T-helper 2 cell treated with Interferon-gamma antibody and Interleukin-4, amounts not matched to agents 5 μg/mL and 100 μg/mL, for 36 hours (primary cell): ENCODE results near the gene TMEM52.

Source experiments
- DNase-seq: peaks from one replicate; pipeline ENCODE4 v3.0.0; 2021; ENCODE audit warnings: low spot score
- H3K27ac Mint-ChIP-seq: one replicate; pipeline ENCODE4 v1.8.0; 2021; ENCODE audit warnings: mild to moderate bottlenecking, mixed read lengths
- H3K27me3 Mint-ChIP-seq: one replicate; pipeline ENCODE4 v1.8.0; 2021; ENCODE audit warnings: low read depth, mixed read lengths
- H3K36me3 Mint-ChIP-seq: one replicate; pipeline ENCODE4 v1.8.0; 2021; ENCODE audit warnings: low read depth, mixed read lengths
- H3K4me1 Mint-ChIP-seq: one replicate; pipeline ENCODE4 v1.8.0; 2021; ENCODE audit warnings: low read depth, mixed read lengths
- H3K4me3 Mint-ChIP-seq: one replicate; pipeline ENCODE4 v1.8.0; 2022; ENCODE audit warnings: mild to moderate bottlenecking, moderate library complexity, mixed read lengths
- H3K9me3 Mint-ChIP-seq: one replicate; pipeline ENCODE4 v1.8.0; 2021; ENCODE audit warnings: mixed read lengths

TMEM52 gene

DNA sequence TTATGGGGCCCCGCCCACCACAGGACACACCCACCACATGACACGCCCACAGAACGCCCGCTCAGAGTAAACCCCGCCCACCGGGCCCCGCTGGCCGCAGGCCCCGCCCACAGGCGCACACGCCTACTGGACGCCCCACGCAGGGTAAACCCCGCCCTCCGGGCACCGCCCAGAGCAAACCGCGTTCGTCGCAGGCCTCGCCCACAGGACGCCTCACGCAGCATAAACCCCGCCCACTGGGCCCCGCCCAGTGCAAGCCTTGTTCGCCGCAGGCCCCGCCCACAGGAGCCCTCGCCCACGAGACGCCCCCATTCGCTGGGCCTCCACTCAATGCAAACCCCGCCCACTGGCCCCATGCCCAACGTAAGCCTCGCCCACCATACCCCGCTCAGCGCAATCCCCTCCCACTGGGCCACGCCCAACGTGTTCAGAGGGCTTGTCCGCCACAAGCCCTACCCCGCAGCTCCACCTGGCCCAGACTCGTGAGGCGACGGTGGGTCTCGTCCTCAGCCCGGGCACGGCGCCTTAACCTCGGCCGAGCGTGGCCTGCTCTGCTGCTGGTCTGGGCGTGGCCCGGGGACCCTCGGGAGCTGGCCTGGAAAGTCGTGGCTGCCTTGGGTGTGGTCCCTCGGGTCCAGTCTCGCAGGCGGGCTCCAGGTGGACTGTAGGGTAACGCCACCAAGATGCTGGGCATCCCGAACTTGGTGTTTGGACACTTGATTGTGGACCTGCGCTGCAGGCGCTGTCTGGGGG lies 401 bp upstream of the TMEM52 start:
- H3K27ac Mint-ChIP-seq, result peak overlapping the region; percentile 71
- peaks cover 3% of the 10 kb centered on the region for H3K4me1 Mint-ChIP-seq
- H3K4me3 Mint-ChIP-seq, result peak overlapping the region; percentile 63
- no peaks in the 10 kb centered on the region for H3K9me3 Mint-ChIP-seq
- DNase-seq, result peak; percentile 96
- peaks cover 6% of the 10 kb centered on the region for H3K27me3 Mint-ChIP-seq
- no peaks in the 10 kb centered on the region for H3K36me3 Mint-ChIP-seq

DNA sequence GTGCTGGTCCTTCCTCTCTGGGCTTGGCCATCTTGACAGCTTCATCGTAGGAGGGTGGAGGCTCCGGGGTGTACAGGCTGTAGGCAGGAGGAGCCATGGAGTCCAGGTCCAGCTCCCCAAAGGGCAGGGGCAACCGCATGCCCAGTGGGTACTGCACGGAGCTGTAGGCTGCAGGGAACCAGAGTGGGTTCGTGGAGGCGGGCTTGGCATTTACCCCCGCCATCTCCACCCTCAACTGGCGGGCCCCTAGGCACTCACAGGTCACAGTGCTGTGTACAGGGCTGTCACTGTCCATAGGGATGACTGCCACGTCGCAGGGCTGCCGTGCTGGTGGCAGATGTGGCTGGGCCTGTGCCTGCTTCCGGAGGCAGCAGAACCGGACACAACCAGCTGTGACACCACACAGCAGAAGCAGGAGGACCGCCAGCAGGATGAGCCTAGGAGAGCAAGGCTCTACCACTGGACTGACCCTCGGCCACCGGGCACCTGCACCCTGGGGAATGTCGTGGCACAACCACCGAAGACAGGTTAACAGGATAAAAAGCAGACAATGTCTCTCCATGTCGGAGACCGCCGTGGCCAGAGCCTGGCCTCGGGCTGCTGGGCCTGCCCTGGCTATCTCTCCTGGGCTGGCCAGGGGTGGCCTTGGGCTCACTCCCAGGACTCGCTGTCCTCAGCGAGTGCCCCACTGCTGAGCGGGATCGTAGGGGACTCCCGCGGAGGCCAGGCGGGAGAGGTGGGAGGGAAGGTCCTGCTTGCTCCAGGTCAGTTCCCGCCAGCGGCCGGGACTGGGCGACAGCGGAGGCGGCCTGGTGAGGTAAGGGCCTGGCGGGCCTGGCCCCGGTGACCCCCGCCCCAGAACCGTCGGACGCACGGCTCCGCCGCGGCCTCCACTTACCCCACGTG lies 831 bp downstream of the TMEM52 start:
- DNase-seq, result no peak
- H3K4me1 Mint-ChIP-seq, result peaks cover 3% of the 10 kb centered on the region
- peak overlapping the region; percentile 34 for H3K4me3 Mint-ChIP-seq
- H3K36me3 Mint-ChIP-seq, result no peaks in the 10 kb centered on the region
- H3K27ac Mint-ChIP-seq, result no peak overlapping the region
- H3K27me3 Mint-ChIP-seq, result peaks cover 6% of the 10 kb centered on the region
- no peaks in the 10 kb centered on the region for H3K9me3 Mint-ChIP-seq

DNA sequence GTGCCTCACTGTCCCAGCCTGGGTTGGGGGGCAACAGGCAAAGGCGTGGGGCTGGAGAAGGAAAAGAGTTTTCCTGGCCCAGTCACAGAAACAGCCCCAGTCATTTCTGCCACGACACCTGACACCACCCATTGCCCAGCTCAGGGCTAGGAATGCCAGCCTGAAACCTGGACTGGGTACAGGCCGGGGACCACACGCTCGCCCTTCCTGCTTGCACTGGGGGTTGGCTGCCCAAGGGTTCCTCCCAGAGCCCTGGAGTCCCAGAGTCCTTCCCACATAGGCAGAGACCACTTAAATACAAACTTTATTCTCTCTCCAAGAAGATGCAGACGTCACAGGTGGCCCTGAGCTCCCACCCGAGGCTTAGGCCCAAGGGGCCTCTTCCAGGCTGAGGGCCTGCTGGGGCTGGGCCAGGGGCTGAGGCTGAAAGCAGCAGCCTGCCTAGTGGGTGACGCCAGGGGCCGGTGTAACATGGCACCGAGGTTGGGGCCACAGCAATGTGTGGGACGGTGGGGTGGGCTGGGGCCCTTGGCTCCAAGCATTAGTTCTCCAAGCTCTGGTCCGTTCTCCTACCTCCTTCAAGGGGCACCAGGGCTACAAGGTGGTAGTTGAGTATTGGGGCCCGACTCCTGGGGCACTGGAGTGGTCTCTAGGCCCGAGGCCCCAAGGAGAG lies 1.6 kb downstream of the TMEM52 start:
- no peak overlapping the region for H3K4me3 Mint-ChIP-seq
- no peaks in the 10 kb centered on the region for H3K9me3 Mint-ChIP-seq
- no peak for DNase-seq
- H3K36me3 Mint-ChIP-seq, result no peaks in the 10 kb centered on the region
- no peak overlapping the region for H3K27ac Mint-ChIP-seq
- H3K4me1 Mint-ChIP-seq, result peaks cover 3% of the 10 kb centered on the region
- H3K27me3 Mint-ChIP-seq, result peaks cover 6% of the 10 kb centered on the region

DNA sequence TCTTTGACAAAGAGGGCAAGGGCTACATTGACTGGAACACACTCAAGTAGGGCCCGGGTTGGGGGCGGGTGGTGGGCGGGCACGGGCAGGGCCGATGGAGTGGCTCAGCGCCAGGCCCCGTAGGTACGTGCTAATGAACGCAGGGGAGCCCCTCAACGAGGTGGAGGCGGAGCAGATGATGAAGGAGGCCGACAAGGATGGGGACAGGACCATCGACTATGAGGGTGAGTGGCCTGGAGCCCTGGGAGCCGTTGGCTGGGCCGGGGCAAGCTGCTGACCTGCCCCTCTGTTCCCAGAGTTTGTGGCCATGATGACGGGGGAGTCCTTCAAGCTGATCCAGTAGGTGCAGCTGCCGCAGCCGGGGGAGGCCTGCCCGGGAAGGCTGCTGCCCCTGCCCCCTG lies 2.2 kb downstream of the TMEM52 start:
- DNase-seq, result no peak
- no peaks in the 10 kb centered on the region for H3K36me3 Mint-ChIP-seq
- no peak overlapping the region for H3K4me3 Mint-ChIP-seq
- H3K9me3 Mint-ChIP-seq, result no peaks in the 10 kb centered on the region
- H3K27ac Mint-ChIP-seq, result no peak overlapping the region
- peaks cover 6% of the 10 kb centered on the region for H3K27me3 Mint-ChIP-seq
- peaks cover 3% of the 10 kb centered on the region for H3K4me1 Mint-ChIP-seq

DNA sequence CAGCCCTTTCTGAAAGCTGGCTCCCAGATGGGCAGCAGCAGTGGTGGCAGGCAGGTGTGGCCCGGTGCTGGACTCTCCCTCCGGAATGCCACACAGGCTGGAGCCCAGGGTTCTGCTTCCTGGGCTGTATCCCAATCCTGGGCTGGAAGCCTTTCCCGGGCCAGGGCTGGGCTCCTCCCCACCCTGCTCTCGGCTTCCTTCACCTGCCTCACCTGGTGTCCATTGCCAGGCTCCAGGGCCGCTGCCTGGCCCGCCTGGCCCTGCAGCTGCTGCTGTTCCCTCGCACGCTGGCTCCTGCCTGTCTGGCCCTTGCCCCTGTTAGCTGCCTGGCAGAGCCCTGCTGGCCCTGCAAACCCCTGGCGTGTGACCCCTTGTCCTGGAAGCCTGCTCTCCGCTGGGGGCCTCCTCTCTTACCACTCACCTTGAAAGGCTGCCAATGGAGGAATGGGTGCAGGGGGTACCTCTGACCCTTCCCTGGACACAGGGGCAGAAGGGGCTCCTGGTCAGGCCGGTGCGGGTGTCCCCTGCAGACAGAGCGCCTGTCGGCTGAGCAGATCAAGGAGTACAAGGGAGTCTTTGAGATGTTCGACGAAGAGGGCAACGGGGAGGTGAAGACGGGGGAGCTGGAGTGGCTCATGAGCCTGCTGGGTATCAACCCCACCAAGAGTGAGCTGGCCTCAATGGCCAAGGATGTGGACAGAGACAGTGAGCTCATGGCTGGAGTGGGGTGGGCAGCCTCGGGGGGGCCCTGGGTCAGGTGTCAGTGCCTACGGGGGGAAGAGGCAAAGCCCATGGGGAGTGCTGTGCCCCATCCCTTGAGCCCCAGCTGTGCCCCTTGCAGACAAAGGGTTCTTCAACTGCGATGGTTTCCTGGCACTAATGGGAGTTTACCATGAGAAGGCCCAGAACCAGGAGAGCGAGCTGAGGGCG lies 2.9 kb downstream of the TMEM52 start:
- H3K4me3 Mint-ChIP-seq, result no peak overlapping the region
- H3K36me3 Mint-ChIP-seq, result no peaks in the 10 kb centered on the region
- peaks cover 6% of the 10 kb centered on the region for H3K27me3 Mint-ChIP-seq
- H3K27ac Mint-ChIP-seq, result no peak overlapping the region
- peaks cover 3% of the 10 kb centered on the region for H3K4me1 Mint-ChIP-seq
- no peaks in the 10 kb centered on the region for H3K9me3 Mint-ChIP-seq
- no peak for DNase-seq

DNA sequence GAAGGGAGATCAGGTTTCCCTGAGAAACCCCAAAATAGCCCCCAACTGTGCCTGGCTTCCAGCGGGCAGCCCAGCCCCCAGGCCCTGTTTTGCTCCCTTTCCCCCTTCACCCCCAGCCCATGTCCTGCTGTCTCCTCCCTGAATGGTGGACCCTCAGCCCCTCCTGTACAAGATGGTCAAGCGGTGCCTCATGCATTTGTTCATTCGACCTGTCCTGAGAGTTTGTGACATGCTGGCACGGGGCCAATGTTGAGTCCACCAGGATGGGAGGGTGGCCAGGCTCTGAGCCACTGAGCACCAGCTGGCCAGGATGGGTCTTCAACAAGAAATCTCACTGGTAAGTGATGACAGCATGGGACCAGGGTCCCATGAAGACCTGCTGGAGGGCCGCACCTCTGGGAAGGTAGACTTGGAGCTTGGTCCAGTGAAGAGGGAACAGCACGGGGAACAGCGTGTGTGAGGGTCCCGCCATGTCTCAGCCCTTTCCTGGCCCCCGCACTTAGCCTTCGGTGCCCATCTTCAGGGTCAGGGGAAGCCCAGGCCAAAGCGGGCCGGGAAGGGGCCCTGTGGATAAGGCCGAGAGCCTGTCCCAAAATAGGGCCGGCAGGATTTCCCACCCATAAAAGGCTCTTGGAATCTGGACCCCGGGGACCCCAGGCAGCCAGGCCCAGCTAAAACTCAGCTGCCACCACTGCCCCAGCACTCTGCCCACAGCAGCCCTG lies 3.9 kb downstream of the TMEM52 start, which contains the start of gene CALML6:
TSS of gene CALML6 (plus strand) at position 290 of the 722 bp plus-strand sequence. CDS start at position 311, 21 bp downstream.
- Mint-ChIP-seq H3K27ac (no peak within 1 kb of the TSS), H3K36me3 (no peaks in the 10 kb centered on the region), H3K4me1 (peaks cover 5% of the 10 kb centered on the region), H3K9me3 (no peaks in the 10 kb centered on the region), H3K27me3 (peaks cover 6% of the 10 kb centered on the region), H3K4me3 (no peak within 1 kb of the TSS)
- no peak for DNase-seq

DNA sequence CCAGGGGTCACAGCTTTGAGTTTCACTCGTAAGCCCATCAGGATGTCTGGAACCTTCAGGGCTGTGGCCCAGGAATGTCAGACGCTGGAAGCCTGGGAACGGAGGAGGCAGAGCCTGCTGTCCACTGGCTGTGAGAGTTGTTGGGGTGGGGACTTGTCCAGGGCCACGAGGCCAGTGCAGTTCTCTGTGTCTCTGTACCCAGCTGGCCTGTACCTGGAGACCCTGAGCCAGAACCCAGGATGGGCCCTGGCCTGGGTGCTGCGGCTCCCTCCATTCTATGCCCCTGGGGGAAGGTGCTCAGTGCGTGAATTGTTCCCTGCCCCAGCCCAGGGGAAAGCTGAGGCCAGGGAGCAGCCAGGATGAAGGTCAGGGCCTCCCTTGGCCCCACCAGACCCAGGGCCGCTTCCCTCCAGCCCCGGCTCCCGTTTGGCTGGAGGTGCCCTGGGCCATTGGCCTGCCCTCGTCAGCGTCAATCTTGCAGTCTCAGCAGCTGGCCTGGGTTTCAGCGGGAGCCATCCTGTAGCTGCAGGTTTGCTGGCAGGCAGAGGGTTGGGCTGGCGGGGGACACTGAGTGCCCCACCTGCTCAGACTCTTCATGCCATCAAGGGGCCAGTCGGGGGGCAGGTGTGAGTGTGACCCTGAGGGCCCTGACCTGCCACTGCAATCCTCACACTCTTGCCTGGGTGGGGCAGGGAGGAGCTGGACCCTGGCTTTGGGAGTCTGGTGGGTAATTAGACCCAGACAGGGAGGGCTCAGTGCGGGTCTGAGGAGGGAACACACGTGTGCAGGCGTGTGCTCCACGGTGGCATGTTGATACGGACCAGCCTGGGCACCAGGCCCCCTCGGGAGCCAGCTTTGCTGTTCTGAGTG lies 4.7 kb downstream of the TMEM52 start:
- no peaks in the 10 kb centered on the region for H3K9me3 Mint-ChIP-seq
- no peaks in the 10 kb centered on the region for H3K36me3 Mint-ChIP-seq
- H3K4me3 Mint-ChIP-seq, result no peak overlapping the region
- peaks cover 6% of the 10 kb centered on the region for H3K27me3 Mint-ChIP-seq
- no peak overlapping the region for H3K27ac Mint-ChIP-seq
- DNase-seq, result no peak
- H3K4me1 Mint-ChIP-seq, result peaks cover 5% of the 10 kb centered on the region

DNA sequence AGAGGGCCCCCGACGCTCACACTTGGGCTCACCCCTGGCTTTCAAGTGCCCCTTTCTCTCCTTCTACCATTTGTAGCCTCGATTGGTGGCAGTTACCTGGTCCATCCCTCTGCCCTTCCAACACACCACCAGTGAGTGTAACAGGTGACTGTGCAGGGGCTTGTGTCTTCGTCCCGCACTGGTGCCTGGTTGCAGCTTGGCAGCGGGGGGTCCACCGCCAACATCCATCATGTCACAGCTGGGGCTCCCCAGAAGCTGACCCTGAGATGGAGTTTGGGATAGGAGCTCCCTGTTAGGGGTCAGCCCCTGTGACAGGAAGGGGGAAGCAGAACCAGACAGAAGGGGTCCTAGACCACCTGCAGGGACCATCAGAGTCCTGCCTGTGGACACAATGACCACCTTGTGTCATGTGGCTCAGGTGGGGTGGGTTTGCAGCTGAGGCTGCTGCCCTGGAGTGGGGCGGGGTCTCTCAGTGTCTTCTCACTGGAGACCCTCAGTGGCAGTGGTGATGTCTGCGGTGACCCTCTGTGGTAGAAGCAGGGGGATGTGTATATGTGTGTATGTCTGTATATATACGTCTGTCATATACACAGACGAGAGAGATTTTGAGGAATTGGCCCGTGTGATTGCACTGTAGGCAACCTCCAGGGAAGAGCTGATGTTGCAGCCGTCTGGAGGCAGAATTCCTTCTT lies 7.6 kb downstream of the TMEM52 start:
- Mint-ChIP-seq H3K4me1 (peaks cover 5% of the 10 kb centered on the region), H3K9me3 (no peaks in the 10 kb centered on the region), H3K27ac (no peak overlapping the region), H3K36me3 (no peaks in the 10 kb centered on the region), H3K27me3 (peaks cover 2% of the 10 kb centered on the region), H3K4me3 (peak overlapping the region; percentile 27)
- DNase-seq, result no peak

DNA sequence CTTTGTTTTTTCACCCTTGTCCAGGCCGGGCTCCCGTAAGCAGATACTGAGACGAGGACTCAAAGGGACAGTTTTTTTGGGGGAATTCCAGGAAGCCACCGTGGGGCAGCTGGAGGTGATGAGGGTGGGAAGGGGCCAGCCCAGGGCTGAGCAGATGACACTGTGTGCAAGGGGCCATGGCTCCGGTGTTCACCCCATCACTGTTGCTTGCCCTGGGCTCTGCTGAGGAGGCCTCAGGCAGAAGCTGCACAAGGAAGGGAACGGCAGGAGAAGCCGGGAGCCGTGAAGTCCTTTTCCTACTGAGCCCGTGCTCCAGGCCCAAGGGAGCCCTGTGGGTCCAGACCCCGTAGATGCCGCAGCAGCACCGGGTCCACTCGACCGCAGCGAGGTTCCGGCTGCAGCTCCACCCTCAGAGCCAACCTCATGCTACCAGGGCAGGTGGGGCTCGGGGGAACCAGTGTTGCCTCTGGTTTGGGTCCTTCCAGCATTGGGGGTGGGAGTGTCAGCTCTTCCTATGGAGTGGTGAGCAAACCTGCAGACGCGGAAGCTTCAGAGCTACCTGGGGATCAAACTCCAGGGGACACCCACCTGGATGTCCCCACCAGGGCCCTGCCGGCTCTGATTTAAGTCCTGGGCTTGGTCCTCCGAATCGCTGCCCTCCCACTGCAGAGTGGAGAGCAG lies 8.3 kb downstream of the TMEM52 start:
- Mint-ChIP-seq H3K9me3 (no peaks in the 10 kb centered on the region), H3K27ac (no peak overlapping the region), H3K27me3 (peaks cover 2% of the 10 kb centered on the region), H3K4me1 (peaks cover 10% of the 10 kb centered on the region), H3K36me3 (no peaks in the 10 kb centered on the region), H3K4me3 (peak overlapping the region; percentile 74)
- DNase-seq, result no peak

DNA sequence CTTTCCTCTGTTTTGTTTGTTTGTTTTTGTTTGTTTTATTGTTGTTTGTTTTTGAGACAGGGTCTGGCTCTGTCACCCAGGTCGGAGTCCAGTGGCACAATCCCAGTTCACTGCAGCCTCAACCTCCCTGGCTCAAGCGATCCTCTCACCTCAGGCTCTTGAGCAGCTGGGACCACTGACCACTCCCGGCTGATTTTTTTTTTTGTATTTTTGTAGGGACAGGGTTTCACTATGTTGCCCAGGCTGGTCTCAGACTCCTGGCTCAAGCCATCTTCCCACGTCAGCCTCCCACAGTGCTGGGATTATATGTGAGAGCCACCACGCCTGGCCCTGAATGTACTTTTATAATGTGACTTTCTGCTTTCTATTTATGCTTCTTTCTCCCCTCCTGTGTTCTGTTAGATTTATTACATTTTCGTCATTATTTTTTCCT lies 9.0 kb downstream of the TMEM52 start:
- no peaks in the 10 kb centered on the region for H3K9me3 Mint-ChIP-seq
- H3K27me3 Mint-ChIP-seq, result peaks cover under 1% of the 10 kb centered on the region
- no peaks in the 10 kb centered on the region for H3K36me3 Mint-ChIP-seq
- peak overlapping the region; percentile 74 for H3K4me3 Mint-ChIP-seq
- H3K27ac Mint-ChIP-seq, result peak overlapping the region; percentile 80
- H3K4me1 Mint-ChIP-seq, result peaks cover 10% of the 10 kb centered on the region
- DNase-seq, result no peak

DNA sequence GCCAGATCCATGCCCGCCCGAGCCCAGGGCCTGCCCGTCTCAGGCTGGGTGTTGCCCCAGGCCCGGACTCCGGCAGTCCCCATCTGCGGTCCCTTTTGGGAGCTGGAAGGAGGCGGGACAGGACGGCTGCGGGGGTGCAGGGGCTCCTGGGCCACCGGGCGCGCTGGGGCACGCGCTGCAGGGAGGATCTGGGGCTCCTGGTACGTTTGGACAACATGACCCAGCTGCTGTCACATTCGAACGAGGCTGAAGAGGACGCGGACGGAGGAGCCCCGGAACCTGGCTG lies 10.6 kb downstream of the TMEM52 start:
- H3K9me3 Mint-ChIP-seq, result no peaks in the 10 kb centered on the region
- peak overlapping the region; percentile 67 for H3K27ac Mint-ChIP-seq
- H3K4me3 Mint-ChIP-seq, result peak overlapping the region; percentile 56
- no peaks in the 10 kb centered on the region for H3K27me3 Mint-ChIP-seq
- no peaks in the 10 kb centered on the region for H3K36me3 Mint-ChIP-seq
- H3K4me1 Mint-ChIP-seq, result peaks cover 10% of the 10 kb centered on the region
- no peak for DNase-seq
